Gastrocnemius medialis (tissue), 4 donors: ENCODE data around the gene ADD1. TPM values are rescaled to one million over a fixed set of nuclear protein-coding genes. Genes with fewer than 3 reads are reported as not detected.

Experiments
- ATAC-seq, 2 donors: fragments of 150-250 bp; one replicate each; pipeline ENCODE4 v1.9.1; 2016
- DNase-seq, 2 donors: peaks; one replicate each; pipeline ENCODE4 v3.0.0-alpha.2; 2019
- H3K27ac ChIP-seq, 4 donors: fragments of 200-600 bp; sonication (generic); 1 replicate in 1 of 4; 2 replicates in 3 of 4; pipeline ENCODE4 v1.5.1; 2016 to 2018; ENCODE audit warnings: mild to moderate bottlenecking in 2 of 4, moderate library complexity in 1 of 4
- H3K27me3 ChIP-seq, 3 donors: fragments of 200-600 bp; sonication (generic) in 2 of 3; 1 replicate in 1 of 3; 2 replicates in 2 of 3; pipeline versions ENCODE4 v1.5.1 to v1.6.0; 2016 to 2019; ENCODE audit warnings: mild to moderate bottlenecking in 1 of 3, moderate library complexity in 1 of 3
- H3K36me3 ChIP-seq, 2 donors: fragments of 200-600 bp; sonication (generic) in 1 of 2; one replicate each; pipeline ENCODE4 v1.5.1; 2017 to 2018
- H3K4me1 ChIP-seq, 2 donors: fragments of 200-600 bp; sonication (generic) in 1 of 2; one replicate each; pipeline ENCODE4 v1.5.1; 2016 to 2017; ENCODE audit warnings: mild to moderate bottlenecking in 2 of 2
- H3K4me3 ChIP-seq, 4 donors: fragments of 200-600 bp; sonication (generic) in 3 of 4; 1 replicate in 1 of 4; 2 replicates in 3 of 4; pipeline ENCODE4 v1.5.1; 2016 to 2019; ENCODE audit warnings: mild to moderate bottlenecking in 2 of 4
- H3K9me3 ChIP-seq, 3 donors: fragments of 200-600 bp; sonication (generic) in 2 of 3; 1 replicate in 1 of 3; 2 replicates in 2 of 3; pipeline ENCODE4 v1.5.1; 2016 to 2019
- POLR2A ChIP-seq, 2 donors: fragments of 450-650 bp; IDR thresholded peaks; one replicate each; pipeline ENCODE4 v1.6.1; 2017; ENCODE audit warnings: antibody characterized with exemption in 2 of 2, mild to moderate bottlenecking in 2 of 2, moderate library complexity in 2 of 2
- in situ Hi-C, 4 donors: fragments of 200-750 bp; cut with MboI; loops; one replicate each; pipeline versions ENCODE4 v1.15.0 to v1.8.0; 2017; ENCODE audit warnings: low sequenced_read_pairs in 4 of 4
- intact Hi-C: fragments of 100-400 bp; cut with DNase I; formaldehyde crosslinking; loops from one replicate; pipeline ENCODE4 v1.15.1; 2023; ENCODE audit warnings: low total_unique reads
- total RNA-seq, 4 donors: library from RNA; depleted of rRNA; stranded (reverse); fragments of >200 nt; gene quantifications; one replicate each; pipeline versions ENCODE4 v1.1.0 to v1.2.3, GENCODE V29; 2016
- TF ChIP-seq, protein P1 (sequence below), 5 experiments: fragments of 450-650 bp in 3 of 5; fragments of 200-600 bp in 2 of 5; sonication (generic) in 2 of 5; IDR thresholded peaks in 4 of 5; conservative IDR thresholded peaks in 1 of 5; 1 replicate in 4 of 5; 2 replicates in 1 of 5; pipeline ENCODE4 v1.5.1; 2016 to 2019; ENCODE audit warnings: antibody characterized with exemption in 5 of 5, mild to moderate bottlenecking in 3 of 5, moderate library complexity in 3 of 5

Gene ADD1
- total RNA-seq, 4 donors from 2014 or later: 144 to 255 (median 178) TPM

DNA sequence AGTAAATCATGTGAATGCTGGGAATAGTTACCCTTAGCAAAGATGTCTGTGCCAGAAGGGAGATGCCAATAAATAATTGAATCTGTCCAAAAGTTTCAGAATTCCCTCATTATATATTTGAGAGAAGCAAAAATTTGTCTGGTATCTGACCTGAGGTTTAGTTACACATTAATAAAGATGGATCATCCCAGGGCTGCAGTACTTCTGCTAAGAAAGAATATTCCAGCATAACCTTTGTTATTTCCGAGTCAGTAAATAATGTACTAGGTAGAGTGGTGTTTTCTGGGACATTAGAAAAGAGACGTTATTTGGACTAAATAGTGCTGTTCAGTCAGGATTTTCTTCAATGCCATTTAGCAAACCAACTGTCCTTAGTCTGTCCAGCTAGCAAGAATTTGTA is 26.4 kb downstream of the ADD1 start:
- TF ChIP-seq, protein P1, sequence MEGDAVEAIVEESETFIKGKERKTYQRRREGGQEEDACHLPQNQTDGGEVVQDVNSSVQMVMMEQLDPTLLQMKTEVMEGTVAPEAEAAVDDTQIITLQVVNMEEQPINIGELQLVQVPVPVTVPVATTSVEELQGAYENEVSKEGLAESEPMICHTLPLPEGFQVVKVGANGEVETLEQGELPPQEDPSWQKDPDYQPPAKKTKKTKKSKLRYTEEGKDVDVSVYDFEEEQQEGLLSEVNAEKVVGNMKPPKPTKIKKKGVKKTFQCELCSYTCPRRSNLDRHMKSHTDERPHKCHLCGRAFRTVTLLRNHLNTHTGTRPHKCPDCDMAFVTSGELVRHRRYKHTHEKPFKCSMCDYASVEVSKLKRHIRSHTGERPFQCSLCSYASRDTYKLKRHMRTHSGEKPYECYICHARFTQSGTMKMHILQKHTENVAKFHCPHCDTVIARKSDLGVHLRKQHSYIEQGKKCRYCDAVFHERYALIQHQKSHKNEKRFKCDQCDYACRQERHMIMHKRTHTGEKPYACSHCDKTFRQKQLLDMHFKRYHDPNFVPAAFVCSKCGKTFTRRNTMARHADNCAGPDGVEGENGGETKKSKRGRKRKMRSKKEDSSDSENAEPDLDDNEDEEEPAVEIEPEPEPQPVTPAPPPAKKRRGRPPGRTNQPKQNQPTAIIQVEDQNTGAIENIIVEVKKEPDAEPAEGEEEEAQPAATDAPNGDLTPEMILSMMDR (IDR thresholded peaks at IDR 0.05 in 4 of 5, conservative IDR thresholded peaks at IDR 0.05 in 1 of 5): no peak
- no peak for TF ChIP-seq POLR2A (IDR thresholded peaks at IDR 0.05)
- DNase-seq (no peak), ATAC-seq (no peak)
- no peaks in the 10 kb centered on the region for H3K9me3 ChIP-seq
- H3K4me1 ChIP-seq: peaks cover 87 to 98% of the 10 kb centered on the region in 2 donors
- no peaks in the 10 kb centered on the region for H3K27me3 ChIP-seq
- H3K36me3 ChIP-seq: no peaks in the 10 kb centered on the region
- H3K4me3 ChIP-seq: peak overlapping the region in 1 of 4 donors; percentile 20
- in situ Hi-C loops (no loop called here), intact Hi-C loops (no loop called here)
- peak overlapping the region; percentile 75 to 84 (median 79) for H3K27ac ChIP-seq

- Histone ChIP-seq H3K4me1 (peaks cover 74 to 84% of the 10 kb centered on the region in 2 donors), H3K9me3 (no peaks in the 10 kb centered on the region), H3K27ac (peak overlapping the region in 3 of 4 donors; percentile 1 to 32 (median 24)), H3K36me3 (peaks cover 0 to 8% of the 10 kb centered on the region in 2 donors), H3K27me3 (no peaks in the 10 kb centered on the region), H3K4me3 (no peak overlapping the region)
- TF ChIP-seq, protein P1 (IDR thresholded peaks at IDR 0.05 in 4 of 5, conservative IDR thresholded peaks at IDR 0.05 in 1 of 5): no peak
- TF ChIP-seq POLR2A (IDR thresholded peaks at IDR 0.05): no peak
- DNase-seq (no peak), ATAC-seq (no peak)
- in situ Hi-C loops: no loop called here
- intact Hi-C loops: no loop called here
Observed at GRCh38 chr4:2871466-2871865, 27.8 kb downstream of the ADD1 start.

- H3K4me3 ChIP-seq: no peak overlapping the region
- H3K27ac ChIP-seq: peak overlapping the region in 3 of 4 donors; percentile 1 to 32 (median 24)
- TF ChIP-seq, protein P1 (IDR thresholded peaks at IDR 0.05 in 4 of 5, conservative IDR thresholded peaks at IDR 0.05 in 1 of 5): no peak
- TF ChIP-seq POLR2A (IDR thresholded peaks at IDR 0.05): no peak
- in situ Hi-C loops (no loop called here), intact Hi-C loops (no loop called here)
- no peak for DNase-seq
- no peaks in the 10 kb centered on the region for H3K9me3 ChIP-seq
- ATAC-seq: no peak
- H3K36me3 ChIP-seq: peaks cover 0 to 12% of the 10 kb centered on the region in 2 donors
- no peaks in the 10 kb centered on the region for H3K27me3 ChIP-seq
- peaks cover 69 to 79% of the 10 kb centered on the region in 2 donors for H3K4me1 ChIP-seq
Observed at GRCh38 chr4:2871911-2872310, 28.3 kb downstream of the ADD1 start.

- Histone ChIP-seq H3K9me3 (no peaks in the 10 kb centered on the region), H3K4me3 (no peak overlapping the region), H3K36me3 (peaks cover 0 to 19% of the 10 kb centered on the region in 2 donors), H3K27ac (peak overlapping the region in 2 of 4 donors; percentile 24 to 33), H3K4me1 (peaks cover 59 to 71% of the 10 kb centered on the region in 2 donors), H3K27me3 (no peaks in the 10 kb centered on the region)
- intact Hi-C loops (no loop called here), in situ Hi-C loops (no loop called here)
- no peak for TF ChIP-seq POLR2A (IDR thresholded peaks at IDR 0.05)
- DNase-seq: no peak
- no peak for ATAC-seq
Observed at GRCh38 chr4:2873329-2873728, 29.7 kb downstream of the ADD1 start.

GRCh38 chr4:2874861-2875260 is 31.2 kb downstream of the ADD1 start:
- Histone ChIP-seq H3K4me1 (peaks cover 48 to 55% of the 10 kb centered on the region in 2 donors), H3K27me3 (no peaks in the 10 kb centered on the region), H3K9me3 (no peaks in the 10 kb centered on the region), H3K4me3 (no peak overlapping the region), H3K36me3 (peaks cover 0 to 26% of the 10 kb centered on the region in 2 donors), H3K27ac (no peak overlapping the region)
- ATAC-seq (no peak), DNase-seq (no peak)
- TF ChIP-seq POLR2A (IDR thresholded peaks at IDR 0.05): no peak
- TF ChIP-seq, protein P1 (IDR thresholded peaks at IDR 0.05 in 4 of 5, conservative IDR thresholded peaks at IDR 0.05 in 1 of 5): no peak
- intact Hi-C loops: no loop called here
- in situ Hi-C loops: no loop called here
